Measurements from ENCODE around the gene MYPN.
"Not testable (repeated sequence)": the region's sequence is repeated elsewhere in the genome, so short reads cannot be mapped to it uniquely, and the experiment has no call there.

MYPN gene

DNA sequence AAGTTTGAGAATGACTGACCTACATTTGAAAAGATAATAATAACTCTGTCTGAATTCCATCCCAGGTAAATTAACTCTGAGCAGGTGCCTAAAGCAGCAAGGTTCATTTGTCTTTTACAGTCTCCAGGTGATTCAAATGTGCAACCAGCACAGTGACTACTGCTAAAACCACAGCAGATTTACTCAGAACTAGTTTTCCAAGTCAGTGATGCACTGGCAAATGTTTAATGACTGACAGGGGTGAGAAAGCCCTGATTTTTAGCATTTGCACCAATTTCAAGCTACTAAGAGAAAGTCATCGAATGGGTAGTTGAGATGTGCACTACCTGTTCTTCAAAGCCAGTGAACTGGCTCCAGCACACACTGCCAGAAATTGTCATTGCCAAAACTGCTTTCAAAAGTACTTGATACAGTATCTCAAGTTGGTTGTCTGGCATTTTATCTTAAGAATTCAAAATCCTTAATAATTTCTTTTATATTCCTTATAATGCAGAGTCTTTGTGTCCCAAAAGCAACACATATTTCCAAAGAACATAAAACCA is 62.3 kb downstream of the MYPN start:
- no peak for DNase-seq (ENCODE audit: low spot score)

DNA sequence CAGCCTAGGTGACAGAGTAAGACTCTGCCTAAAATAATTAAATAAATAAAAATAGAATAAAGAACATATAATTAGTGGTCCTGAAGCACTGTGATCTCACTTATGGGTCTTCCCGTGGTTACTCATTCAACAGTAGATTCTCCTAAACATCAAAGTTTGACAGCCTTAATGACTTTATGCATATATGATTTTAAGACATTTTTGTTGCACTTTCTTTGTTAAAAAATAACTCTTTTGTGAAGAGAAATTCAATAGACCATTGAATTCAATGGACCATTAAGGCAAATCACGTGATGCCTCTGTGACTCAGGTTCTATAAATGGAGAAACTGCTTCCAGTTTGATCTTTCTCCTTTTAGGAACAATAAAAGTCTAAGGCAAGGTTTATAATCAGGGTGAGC is 63.0 kb downstream of the MYPN start:
- DNase-seq (ENCODE audit: low spot score), result peak; percentile 17

DNA sequence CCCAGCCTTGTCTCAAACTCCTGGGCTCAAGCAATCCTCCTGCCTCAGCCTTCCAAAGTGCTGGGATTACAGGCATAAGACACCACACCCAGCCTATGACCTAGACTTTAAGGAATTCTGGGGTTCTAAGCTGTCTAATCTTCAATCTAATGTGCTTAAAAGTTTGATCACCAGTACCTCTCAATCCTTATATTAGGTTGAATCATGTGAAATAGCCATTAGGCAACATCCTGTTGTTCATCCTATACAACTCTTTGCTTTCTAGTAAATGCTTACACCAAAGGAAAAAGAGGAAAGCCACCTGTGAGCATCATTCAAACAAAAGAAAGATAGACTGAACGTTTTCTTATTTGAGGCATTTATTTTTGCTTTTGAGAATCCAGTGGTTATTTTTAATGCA is 66.7 kb downstream of the MYPN start:
- no peak for DNase-seq (ENCODE audit: low spot score)

DNA sequence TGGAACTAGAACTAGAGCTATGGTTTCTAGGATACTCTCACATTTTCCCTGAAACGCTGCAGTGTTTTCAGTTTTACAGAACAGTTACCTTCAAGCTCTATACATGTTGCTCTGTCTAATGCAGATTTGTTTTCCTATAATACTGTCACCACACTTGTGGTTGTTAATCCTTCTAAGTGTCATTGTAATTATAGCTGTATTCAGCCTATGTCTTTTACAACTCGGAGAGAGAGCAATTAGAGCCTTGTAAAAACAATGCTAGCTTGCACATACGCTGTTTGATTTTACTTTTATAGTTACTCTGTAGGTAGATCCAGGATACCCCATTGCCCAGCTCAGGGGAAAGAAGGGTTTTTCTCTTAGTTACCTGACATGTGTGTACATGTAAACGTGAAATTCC is 67.5 kb downstream of the MYPN start:
- DNase-seq (ENCODE audit: low spot score), result no peak

DNA sequence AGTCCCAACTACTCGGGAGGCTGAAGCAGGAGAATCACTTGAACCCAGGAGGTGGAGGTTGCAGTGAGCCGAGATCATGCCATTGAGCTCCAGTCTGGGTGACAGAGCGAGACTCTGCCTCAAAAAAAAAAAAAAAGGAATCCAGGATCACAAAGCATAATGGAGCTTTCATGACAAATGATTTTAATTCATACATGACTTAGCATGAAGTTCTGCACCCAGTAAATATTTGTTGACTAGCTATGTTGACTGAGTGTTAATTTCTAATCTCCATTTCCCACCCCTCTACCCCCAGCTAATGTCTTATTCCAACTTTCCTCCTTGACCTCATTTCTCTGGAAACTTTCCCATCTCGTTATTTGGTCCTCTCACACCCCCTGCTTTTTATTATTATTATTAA is 69.3 kb downstream of the MYPN start:
- DNase-seq (ENCODE audit: low spot score), result no peak

DNA sequence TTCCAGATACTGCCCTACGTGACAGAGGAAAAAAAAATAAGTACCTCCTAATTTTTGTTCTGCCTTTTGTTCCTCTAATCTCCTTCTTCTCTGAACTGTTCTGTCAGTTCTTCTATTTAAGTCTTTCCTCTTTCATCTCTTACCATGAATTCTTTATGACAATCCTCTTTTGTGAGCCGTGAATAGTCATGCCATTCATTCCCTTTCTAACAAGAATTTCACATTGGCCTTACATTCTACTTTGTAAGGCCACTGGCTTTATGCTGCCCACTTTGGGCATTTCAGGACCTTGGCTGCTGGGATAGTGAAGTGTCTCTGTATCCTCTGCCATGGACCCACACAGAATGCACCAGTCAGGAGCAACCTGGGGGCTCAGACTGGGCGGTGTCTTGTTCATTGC is 69.7 kb downstream of the MYPN start:
- DNase-seq (ENCODE audit: low spot score), result no peak

DNA sequence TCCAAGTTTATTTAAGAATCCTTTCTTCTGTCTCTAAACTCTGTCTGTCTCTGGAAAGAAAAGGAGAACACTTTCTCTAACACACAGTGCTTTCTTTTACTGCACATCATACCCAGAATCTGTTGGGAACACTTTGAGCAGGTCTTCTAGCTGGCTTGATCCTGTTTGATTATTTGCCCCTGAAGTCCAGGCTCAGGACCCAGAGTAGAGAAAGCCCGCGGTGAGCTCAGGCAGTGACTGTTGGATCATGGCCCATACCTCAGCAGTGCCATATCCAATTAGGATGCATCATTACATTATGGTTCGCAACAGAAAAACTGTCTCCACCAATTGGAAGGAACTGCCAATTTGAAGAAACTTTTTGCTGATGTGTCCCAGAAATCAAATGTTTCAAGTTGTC is 71.2 kb downstream of the MYPN start:
- no peak for DNase-seq (ENCODE audit: low spot score)

DNA sequence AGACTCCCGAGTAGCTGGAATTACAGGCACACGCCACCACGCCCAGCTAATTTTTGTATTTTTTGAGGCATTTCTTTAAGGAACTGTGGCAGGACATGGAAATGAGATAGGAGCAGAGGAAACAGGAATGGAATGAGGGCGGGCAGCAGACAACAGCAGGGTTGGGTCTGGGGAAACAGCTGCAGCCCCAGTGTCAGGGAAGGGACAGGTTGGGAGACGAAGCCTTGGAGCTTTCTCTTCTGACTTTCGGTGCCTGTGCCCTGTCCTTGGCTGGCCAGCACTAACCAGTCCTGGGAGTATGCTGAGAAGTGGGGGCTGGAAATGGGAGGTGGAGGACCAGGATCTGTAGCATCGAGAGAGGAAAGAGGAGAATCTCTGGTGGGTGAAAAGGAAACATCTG is 75.3 kb downstream of the MYPN start:
- DNase-seq (ENCODE audit: low spot score), result no peak

DNA sequence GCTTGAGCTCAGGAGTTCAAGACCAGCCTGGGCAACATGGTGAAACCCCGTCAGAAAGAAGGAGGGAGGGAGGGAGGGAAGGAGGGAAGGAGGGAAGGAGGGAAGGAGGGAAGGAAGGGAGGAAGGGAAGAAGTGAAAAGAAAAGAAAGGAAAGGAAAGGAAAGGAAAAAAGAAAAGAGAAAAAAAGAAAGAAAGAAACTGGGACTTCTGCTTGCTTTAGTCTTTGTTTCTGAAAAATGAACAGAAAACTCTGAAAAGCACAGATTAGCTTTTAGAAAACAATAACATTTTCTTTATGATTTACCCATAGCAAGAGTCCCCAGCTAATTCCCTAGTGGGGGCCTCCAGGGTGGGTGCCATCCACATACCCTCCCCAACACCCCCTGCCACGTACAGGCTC is 75.8 kb downstream of the MYPN start:
- DNase-seq (ENCODE audit: low spot score), result no peak

DNA sequence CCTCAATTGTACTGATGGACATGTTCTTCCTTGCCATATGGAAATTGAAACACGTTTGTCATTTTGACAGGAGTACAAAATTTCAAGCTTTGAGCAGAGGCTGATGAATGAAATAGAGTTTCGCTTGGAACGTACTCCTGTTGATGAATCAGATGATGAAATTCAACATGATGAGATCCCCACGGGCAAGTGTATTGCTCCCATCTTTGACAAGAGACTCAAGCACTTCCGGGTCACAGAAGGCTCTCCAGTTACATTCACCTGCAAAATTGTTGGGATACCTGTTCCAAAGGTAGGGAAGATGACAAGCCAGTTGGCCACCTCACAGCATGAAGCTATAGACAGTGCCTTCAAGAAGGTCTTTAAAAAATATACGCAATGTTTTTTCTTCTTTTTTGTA is 79.5 kb downstream of the MYPN start:
- no peak for DNase-seq (ENCODE audit: low spot score)

DNA sequence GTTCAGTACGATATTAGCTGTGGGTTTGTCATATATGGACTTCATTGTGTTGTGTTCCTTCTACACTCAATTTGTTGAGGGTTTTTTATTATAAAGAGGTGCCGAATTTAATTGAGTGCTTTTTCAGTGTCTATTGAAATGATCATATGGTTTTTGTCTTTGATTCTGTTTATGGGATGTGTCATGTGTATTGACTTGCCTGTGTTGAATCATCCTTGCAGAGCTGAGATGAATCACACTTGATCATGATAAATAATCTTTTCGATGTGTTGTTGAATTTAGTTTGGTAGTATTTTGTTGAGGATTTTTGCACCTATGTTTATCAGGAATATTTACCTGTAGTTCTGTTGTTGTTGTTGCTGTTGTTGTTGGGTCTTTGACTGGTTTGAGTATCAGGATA is 82.8 kb downstream of the MYPN start:
- no peak for DNase-seq (ENCODE audit: low spot score)

DNA sequence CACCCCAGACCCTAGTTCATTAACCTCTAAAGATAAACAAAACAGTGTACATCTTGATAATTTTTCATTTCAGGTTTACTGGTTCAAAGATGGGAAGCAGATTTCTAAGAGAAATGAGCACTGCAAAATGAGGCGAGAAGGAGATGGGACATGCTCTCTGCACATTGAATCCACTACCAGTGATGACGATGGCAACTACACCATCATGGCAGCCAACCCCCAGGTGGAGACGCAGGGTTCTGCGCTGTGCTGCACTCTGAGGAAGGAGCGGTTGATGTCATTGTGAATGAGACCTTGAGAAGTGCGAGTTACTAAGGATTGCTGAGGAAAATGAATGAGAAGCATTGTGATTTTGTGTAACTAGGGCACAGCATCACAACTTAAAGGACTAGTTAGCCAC is 85.0 kb downstream of the MYPN start:
- DNase-seq (ENCODE audit: low spot score), result no peak

DNA sequence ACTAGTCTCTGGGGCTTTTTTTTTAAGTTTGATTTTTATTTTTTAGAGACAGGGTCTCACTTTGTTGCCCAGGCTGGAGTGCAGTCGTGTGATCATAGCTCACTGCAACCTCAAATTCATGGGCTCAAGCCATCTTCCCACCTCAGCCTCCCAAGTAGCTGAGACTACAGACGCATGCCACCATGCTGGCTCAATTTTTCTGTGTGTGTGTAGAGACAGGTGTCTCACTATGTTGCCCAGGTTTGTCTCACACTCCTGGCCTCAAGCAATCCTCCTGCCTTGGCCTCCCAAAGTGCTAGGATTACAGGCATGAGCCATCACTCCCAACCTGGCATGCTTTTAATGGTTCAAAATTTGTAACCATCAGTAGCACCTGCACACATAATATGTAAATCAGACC is 86.5 kb downstream of the MYPN start:
- not testable (repeated sequence) for DNase-seq (ENCODE audit: low spot score)

DNA sequence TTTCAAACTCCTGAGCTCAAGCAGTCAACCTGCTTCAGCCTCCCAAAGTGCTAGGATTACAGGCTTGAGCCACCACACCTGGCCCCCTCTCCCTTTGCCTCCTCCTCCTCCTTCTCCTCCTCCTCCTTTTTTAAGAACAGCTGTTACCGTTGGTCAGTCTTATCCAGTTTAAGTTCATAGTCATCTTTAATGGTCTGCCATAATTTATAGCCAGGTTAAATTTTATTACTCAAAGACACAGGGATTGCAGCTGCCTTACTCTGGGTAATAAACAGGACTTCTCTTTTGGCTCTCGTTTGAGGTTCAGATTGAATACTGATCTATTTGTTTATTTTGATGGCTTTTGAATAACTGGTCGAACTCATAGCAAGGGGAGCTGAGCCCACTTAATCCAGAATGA is 87.4 kb downstream of the MYPN start:
- no peak for DNase-seq (ENCODE audit: low spot score)

DNA sequence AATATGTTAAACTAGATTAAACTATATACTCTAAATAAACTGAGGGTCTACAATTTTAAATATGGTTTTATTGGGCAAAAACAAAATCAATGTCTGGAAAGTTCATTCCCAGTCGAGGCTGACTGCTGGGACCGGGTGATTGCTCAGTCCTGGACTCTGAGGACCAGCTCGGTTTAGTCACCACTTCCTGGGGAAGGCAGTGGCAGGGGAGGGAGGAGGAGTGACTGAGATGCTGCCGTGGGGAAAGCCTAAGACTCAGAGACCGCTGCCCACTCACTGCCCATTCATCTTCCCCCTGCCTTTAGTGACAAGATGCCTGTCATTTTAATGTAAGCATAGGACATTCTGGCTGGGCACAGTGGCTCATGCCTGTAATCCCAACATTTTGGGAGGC is 93.7 kb downstream of the MYPN start:
- DNase-seq (ENCODE audit: low spot score), result no peak

DNA sequence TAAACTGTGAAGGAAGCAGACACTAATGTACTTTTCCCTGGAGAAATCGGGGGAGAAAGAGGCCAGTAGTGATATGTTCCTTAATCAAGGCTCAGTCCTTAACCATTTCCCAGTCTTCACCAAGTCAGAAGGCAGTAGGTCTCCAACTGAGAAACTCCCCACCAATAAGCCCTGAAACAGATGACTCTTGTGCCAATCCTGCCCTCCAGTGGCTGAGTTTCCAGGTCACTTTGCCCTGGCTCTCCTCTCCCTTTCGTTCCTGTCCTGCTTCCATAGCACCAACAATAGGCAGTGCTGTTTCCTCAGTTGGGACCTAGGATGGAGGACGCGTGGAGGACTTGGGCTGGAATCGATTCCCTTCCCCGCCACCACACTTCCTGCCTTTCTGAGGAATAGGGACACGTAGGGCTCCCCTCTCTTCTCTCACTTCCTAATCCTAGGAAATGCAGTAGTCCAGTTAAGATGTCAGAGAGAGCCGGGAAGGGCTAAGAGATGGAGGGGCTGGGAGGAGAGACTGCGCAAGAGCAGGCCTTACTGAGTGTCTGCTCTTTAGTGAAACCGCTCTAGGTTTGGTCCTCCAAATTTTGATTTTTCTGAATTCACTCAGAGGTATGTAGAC is 99.2 kb downstream of the MYPN start:
- DNase-seq (ENCODE audit: low spot score), result peak; percentile 53

DNA sequence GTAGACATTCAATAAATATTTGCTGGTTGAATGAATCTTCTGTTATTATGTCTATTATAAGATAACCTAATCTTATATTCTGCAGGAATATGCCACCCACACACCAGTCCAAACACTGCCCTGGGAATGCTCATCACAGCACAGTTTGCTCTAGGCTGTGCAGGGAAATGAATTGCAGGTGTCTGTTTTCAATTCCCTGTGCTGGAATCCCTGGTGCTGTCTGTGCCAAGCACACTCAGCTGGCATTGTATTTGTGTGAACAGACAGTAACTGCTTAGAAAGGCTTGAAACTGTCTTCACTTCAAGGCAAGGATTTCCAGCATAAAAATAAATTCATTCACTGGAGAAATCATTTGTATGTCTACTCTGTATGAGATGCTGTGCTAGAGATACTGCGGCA is 102.4 kb downstream of the MYPN start:
- no peak for DNase-seq (ENCODE audit: low spot score)

DNA sequence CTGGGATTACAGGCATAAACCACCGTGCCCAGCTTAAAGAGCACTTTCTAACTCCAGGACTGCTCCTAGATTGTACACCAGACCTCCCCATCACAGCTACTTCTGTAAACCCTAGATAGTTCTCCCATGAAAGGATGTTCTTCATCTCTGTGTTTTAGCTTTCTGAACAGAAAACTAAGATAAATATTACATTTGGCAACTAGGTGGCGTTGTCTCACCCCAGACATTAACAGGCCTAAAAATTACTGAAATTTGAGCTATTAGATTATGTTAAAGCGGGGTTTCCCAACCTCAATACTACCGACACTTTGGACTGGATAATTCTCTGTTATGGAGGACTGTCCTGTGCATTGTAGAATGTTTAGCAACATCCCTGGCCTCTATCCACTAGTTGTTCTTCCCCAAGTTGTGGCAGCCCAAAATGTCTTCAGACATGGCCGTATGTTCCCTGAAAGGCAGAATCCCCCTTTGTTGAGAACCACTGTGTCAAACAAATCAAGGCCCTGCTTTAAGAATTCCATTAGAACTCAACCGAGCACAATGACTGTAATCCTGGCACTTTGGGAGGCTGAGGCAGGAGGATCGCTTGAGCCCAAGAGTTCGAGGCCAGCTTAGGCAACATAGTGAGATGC is 103.5 kb downstream of the MYPN start:
- DNase-seq (ENCODE audit: low spot score), result peak; percentile 71

DNA sequence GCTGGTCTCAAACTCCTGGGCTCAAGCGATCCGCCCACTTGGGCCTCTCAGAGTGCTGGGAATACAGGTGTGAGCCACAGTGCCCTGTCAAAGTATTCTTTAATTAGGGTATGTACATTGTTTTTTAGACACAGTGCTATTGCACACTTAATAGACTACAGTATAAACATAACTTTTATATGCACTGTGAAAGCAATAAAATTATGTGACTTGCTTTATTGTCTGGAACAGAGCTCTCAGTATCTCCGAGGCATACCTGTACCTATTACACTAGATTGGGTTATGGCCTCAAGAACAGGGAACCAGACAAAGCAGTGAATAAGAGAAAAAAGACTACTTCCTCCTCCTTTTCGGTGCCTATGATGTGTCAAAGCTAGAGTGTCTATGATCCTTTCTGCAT is 109.5 kb downstream of the MYPN start:
- DNase-seq (ENCODE audit: low spot score), result no peak

DNA sequence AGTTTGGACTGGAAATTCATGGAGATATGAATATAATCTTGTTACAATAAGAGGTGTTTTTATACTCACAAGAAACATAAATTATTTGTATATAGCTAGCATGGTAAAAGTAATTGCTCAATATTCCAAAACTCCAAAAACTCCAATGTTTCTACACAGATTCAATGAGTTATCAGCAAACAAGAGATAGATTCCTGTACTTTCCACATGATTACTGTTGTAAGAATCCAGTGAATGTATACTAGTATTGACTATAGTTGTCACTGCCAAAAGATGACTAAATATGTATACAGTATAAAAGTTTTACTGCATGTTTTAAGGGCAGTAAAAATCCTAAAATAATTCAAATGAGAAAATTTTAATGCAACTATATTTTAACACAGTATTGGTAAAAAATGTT is 111.9 kb downstream of the MYPN start:
- no peak for DNase-seq (ENCODE audit: low spot score)

DNA sequence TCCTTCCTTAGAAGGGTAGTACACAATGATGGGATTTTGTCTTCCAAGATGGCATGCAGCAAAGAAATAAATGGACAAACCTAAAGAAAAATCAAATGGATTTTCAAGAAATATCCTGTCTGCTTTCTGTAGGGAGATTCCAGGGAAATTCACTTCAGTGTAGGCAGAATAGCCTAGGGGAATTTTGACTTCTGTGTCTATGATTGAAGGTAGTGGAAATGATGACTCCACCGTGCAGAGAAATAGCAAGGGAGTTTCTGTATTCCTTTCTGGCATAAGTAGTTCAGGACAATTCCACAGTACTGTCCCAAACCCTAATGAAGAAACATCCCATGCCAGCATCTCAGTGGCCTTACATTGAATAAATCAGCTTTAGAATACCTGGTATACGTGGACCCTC is 113.1 kb downstream of the MYPN start:
- no peak for DNase-seq (ENCODE audit: low spot score)

DNA sequence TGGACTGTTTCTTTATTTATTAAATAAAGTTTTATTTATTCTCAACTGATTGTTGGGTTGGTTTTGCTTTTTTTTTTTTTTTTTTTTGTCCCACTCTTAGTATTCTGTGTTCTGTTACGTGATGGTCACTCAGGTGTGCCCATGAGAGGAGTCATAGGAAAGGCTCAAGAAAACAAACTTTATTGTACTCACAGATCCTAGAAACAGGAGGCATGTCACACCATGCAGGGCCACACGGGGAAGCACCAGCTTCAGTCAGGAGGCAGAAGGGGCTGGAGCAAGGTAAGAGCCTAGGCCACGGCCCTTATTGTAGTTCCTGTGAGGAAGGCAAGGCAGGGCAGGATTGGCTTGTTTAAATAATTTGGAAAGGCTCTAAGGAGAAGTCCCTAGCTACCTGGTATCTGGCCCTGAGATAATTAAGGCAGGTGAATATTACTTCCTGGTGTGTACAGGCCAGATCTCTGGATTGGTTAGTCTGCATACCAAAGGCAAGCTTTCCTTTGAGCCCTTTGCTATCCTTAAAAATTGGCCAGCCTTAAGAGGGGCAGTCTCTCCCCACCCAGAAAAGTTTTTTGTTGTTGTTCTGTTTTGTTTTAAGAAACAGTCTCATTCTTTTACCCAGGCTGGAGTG is 114.4 kb downstream of the MYPN start:
- DNase-seq (ENCODE audit: low spot score), result peak; percentile 31

DNA sequence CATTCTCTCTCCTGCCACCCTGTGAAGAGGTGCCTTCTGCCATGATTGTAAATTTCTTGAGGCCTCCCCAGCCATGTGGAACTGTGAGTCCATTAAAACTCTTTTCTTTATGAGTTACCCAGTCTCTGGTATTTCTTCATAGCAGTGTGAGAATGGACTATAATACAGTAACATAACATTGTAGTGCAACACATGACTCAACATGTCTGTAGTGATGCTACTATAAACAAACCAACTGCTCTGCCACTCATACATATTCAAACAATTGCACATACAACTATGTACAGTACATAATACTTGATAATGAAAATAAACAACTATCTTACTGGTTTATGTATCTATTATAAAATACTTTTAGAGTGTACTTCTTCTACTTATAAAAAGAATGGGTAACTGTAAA is 115.5 kb downstream of the MYPN start:
- DNase-seq (ENCODE audit: low spot score), result no peak

DNA sequence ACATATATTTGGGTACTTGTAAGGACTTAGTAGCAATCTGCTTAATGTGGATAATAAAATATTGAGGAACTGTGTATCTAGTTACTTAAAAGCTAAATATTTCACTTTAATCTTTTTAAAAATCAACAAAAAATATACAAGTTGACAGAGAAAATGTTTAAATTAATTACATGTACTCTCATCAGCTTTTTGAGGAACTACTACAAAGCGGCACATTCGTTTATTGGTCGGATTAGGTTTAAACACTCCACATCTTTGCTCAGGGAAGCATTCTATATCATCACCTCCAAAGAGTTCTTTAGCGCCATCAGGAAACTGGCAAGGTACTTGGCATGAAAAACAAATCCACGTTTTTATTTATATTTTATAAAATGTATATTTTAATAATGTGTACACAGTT is 121.0 kb downstream of the MYPN start:
- no peak for DNase-seq (ENCODE audit: low spot score)
